GM18517 (cell line): ENCODE results near the gene CDCA7.
A peak's percentile ranks its signal among the peaks of the same experiment; 100 is the strongest.
"Not testable (repeated sequence)": the region's sequence is repeated elsewhere in the genome, so short reads cannot be mapped to it uniquely, and the experiment has no call there.

ENCODE experiments used
- ATAC-seq: cut with Tn5 transposase; IDR thresholded peaks from one replicate; pipeline ENCODE4 v1.9.1; 2021; ENCODE audit warnings: mild to moderate bottlenecking, moderate library complexity; ENCODE audit not compliant: unreplicated experiment

CDCA7 gene

DNA sequence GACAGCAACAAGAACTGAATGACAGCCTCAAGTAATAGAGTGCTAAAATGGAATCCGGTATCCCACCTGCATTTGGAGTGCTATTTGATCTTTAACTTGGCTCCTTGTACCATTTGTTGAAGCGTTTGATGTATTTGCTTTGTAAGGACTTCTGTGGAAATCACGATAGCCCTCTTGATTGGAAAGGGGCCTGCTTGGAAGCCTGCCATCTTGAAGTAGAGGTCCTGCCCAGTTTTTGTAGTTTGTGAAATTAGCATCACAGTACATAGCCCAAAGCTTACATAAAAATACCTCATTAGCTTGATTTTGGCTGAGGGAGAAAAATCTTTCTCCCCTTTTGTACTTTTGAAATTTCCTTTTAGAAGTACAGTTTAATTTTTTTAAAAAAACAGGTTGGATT is 2.7 kb downstream of the CDCA7 start:
- no peak for ATAC-seq

DNA sequence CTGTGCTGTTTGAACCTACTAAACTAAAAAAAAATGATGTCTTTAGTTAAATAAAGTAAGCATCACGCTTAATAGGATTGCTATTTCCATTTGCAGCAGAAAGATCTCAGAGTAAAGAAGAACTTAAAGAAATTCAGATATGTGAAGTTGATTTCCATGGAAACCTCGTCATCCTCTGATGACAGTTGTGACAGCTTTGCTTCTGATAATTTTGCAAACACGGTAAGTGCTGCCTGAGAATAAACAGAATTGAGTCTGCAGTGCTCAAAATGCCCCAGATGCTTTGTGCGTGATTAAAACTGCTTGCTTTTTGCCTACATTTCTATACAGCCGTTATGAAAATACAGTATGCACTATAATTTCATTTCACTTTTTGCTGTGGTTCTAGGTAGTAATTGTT is 3.9 kb downstream of the CDCA7 start:
- ATAC-seq, result no peak

DNA sequence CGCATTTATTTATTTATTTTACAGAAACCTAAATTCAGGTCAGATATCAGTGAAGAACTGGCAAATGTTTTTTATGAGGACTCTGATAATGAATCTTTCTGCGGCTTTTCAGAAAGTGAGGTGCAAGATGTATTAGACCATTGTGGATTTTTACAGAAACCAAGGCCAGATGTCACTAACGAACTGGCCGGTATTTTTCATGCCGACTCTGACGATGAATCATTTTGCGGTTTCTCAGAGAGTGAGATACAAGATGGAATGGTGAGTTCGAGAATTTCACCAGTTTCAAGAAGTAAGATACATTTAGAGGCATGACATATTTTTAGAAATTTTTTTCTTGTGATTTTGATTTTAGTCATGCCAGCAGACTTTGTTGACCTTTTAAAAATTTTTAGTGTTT is 4.6 kb downstream of the CDCA7 start:
- ATAC-seq, result peak; percentile 54

DNA sequence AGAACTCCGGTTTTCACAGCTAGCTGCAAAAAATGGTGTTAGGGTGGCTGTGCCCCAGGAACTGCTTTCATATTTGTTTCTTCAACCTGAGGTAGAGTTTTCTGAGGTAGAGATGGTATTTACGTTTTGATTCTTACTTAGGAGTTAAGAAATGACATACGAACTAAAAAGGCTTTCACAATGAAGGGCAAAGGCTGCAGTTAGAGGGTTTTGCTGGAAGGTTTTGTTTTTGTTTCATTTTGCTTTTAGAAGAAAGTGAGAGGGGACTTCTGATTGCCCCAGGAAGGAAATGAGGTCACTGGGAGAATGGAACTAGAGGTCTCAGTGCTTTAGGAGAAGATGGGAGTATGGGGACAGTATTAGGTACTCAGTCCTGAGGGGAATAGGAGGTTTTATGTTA is 15.5 kb downstream of the CDCA7 start:
- no peak for ATAC-seq

DNA sequence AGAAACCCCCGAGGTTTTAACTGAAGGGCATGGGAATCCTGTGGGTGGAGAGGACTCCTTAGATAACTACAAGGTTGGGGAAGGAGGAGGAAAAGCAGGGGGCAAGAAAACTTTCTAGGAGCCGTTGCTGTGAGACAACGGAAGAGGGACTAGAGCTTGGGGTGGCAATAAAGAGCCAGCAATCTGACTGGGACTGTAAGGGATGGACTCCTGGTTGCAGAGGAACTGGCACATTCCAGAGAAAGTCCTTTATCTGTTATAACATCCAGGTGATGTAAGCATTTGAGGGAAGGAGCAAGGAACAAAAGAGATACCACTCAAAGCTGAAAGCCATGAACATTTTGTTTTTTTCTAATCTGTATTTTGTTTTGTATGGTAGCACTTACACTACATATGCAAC is 16.4 kb downstream of the CDCA7 start:
- no peak for ATAC-seq

DNA sequence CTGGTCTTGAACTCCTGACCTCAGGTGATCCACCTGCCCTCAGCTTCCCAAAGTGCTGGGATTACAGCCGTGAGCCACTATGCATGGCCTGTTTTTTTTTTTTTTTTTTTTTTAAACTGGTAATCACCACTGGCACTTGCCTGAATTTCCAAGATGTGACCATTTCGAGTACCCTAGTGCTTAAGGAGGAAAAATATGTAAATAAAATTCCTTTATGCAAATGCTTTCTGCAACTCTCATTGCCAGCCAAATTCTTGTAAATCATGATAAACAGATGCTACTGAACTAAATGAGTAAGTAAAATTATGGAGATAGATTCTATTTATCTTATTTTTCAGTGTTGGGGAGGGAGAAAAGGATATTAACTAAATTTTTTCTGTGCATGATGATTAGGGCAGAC is 18.6 kb downstream of the CDCA7 start:
- no peak for ATAC-seq

DNA sequence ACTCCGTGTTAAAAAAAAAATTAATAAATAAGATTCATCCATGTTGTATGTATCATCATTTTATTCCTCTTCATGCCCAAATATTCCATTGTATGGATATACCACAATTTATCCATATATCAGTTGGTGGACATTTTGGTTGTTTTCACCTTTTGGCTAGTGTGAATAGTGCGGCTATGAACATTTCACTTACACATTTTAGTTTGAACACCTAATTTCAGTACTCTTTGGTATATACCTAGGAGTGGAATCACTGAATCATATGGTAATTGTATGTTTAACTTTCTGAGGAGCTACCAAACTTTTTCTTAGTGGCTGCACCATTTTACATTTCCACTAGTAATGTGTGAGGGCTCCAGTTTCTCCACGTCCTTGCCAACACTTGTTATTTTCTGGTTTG is 20.0 kb downstream of the CDCA7 start:
- ATAC-seq, result no peak

DNA sequence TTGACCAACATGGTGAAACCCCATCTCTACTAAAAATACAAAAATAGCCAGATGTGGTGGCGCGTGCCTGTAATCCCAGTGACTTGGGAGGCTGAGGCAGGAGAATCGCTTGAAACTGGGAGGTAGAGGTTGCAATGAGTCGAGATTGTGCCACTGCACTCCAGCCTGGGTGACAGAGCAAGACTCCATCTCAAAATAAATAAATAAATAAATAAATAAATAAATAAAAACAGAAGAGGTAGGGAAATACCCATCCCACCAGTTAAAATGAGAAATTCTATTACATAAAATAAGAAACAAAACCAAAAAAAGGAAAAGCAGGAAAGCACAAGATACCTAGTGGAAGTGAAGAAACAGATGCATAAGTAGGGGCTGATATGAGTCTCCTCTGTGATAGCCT is 30.9 kb downstream of the CDCA7 start:
- not testable (repeated sequence) for ATAC-seq

DNA sequence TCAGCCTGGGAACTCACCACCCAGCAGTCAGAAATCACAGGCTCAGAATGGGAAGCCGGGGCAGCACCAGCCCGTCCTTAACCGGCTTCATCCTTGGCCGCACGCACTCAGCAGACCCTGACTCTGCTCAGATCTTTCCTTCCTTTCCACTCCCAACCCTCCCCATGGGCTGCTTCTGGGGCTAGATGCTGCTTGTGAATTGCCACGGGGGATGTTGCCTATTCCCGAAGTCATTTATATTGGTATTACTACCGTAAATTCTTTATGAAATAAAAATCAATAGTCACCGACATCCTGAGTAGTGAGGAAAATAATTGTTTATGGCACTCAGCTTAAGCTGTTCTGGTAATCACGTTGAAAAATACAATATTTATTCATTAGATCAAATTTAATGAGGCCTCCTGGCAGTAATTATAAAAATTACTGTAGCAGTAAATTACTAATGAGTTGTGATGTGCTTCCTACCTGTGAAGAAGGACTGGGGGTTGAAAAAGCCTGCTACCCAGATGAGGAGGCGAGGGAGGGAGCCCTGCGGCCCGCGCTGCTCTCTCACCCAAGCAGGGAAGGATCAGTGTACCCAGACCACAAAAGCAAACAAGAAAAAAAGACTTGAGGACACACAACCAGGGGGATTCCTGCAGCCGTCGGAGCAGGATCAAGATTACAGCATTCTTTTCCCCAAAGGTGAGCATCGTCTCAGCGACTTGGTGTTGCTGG is 31.5 kb downstream of the CDCA7 start:
- ATAC-seq, result no peak

DNA sequence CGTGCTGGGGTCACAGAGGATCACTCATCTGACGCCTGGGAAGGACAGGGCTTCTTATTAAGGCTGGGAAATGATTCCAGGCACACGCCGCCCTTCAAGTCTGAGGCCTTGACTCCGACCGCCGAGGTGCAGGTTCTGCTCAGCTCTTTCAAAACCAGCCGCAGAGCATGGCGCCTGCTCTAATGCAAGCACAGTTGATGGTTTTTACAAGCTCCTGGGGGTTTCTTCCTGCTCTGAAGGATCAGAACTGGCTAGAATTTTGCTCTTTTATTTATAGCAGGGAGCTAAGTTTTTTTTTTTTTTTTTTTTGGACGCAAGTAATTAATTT is 32.0 kb downstream of the CDCA7 start:
- ATAC-seq, result no peak

DNA sequence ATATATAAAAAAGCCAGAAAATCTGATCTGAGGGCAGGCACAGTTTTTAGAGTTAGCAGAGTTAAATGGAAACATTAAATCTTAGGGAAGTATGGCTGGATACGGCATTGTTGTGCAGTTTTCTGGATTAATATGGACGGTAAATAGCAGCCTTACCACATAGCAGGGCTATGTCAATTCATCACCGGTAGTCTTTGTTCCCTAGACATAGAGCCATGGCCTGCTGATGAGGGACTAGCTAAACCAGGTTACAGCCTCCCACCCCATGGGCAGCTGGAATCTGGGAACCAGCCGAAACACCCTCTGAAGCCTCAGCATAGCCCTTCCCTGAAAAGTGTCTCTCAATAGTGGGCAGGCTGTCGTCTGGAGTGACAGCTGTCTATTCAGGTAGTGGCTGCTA is 32.4 kb downstream of the CDCA7 start:
- no peak for ATAC-seq

DNA sequence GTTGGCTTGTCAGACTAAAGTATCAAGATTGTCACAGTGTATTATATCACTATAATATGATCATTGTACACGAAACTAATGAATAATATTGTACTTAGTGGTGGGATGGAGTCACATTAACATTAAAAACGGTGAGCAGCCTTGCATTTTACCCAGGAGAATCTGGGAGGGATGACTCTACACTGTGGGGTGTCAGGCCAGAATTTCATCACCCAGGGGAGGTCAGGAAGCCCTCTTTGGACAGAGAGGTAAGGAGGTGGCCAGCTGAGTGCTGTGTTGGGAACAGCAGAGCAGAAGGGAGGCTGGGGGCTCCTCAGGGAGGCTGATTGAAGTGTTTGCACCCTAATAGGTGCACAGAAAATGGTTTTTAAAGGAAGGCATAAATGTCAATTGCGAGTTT is 33.0 kb downstream of the CDCA7 start:
- no peak for ATAC-seq

DNA sequence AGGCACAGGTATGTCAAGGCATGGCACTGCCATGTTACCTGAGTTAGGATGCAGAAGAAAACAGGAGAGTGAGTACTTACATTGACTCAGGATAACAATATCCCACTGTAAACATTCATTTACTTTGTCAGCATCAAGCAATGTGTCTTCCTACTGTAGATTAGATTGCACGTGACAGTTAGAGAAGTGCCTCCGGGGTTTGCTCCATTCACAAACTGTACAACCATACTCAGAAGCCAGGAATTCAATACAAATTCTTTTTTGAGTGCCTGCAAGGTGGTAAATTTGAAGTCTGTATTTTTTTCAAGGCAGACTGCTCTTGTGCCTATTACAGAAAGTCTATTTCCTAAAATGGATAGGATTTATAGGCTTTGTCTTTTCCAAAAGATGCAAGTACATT is 34.1 kb downstream of the CDCA7 start:
- no peak for ATAC-seq

DNA sequence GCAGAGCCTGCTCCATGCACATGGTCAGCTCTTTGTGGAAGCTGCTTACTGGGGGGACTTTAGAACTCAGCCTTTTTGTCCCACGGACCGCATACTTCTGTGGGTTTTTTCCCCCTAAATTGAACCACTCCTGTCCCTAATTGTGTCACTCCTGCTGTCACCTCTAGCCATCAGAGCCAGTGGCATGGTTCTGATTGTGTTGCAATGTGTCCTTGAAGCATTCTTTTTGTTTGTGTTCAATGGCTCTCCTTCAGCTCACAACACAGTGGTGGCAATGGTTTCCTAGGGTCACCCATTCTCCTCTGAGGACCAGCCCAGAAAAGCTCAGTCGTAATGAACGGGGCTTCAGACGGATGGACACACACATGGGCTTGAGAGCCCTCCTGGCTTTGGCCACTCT is 35.4 kb downstream of the CDCA7 start:
- no peak for ATAC-seq

DNA sequence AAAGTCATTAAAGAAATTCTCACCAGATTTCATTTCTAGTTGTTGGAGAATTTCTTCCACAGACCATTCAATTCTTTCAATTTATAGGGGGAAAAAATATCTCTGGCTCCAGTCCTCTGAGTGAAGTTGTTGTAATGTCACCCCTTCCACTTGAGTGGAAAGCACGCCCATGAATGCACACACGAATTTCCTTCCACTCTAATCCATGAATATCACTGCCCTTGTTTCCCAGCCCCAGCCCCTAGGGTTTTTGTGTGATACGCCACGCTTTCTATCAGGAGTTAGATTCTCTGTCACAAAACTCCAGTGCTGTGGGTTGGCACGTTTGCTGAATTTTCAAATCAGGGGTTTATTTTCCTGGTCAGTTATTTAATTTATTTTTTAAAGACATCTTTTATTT is 38.1 kb downstream of the CDCA7 start:
- ATAC-seq, result no peak

DNA sequence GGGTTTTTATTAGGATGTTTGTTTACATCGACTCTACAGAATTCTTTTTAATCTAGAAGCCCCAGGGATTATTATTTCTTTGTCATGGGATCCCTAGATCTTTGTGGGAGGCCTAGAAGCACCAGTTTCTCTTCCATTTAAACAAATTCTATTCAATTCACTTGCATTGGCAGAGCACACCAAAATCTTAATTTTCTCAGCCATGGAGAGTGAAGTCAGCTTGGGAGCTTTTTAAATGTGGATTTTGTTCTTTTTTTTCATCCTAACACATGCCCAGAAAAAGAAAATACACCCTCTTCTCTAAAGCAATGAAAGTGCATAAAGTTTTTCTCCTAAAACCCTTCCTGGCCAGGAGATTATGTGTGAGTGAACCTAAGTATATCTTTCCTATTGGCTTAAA is 38.5 kb downstream of the CDCA7 start:
- ATAC-seq, result no peak

DNA sequence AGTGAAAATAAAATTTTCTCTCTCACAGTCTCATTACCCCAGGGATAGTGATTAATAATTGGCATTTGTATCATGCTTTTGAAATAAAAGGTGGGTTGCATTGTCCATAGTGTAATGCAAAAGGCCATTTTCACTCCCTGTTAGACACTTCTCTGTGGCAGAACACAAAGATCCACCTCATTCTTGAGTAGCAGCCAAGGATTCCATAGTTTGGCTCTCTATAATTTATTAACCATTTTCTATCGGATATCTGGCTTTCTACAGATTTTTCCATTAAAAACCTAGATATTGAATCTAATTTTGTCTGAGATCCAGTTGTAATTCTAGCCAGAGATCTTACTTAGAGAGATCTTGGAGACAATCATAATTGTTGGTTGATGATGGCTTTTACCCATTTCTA is 39.0 kb downstream of the CDCA7 start:
- no peak for ATAC-seq

DNA sequence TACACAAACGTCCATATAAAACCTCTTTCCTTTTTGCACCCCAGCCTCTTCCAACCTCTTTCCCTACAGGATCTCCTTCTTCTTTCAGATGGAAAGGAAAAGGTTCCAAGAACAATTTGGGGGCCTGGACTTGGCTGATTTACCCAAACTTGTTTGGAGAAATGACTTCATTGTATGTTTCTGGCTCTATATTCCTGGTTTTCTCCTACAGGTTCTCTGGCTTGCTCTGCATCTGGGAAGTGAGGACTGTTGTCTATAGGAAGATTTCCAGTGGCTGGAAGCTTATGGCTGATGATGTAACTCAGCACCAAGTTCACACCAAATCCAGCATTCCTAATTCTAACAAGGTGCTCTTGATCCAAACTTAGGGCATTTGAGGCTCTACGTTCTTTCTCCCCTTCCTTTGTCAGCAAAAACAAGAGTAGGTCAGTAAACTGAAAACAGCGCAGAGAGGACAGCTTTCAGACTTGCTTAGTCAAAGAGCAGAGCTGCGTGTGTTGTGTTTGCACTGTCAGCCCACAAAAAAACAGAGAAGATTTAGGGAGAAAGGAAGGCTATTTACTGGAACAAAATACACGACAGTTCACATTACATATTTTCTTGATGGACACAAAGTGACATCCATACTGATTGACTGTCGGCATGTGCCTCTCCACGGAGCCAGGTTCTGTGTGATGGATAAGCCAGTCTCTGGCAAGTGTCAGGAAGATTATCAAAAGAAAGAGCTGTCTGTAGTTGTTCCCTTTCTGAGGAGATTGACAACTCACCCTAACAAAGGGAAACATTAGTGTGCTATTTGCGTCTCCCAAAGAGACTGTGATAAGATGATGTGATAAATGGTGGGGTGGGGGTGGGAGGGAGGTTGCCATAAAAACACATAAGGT is 39.7 kb downstream of the CDCA7 start:
- no peak for ATAC-seq

DNA sequence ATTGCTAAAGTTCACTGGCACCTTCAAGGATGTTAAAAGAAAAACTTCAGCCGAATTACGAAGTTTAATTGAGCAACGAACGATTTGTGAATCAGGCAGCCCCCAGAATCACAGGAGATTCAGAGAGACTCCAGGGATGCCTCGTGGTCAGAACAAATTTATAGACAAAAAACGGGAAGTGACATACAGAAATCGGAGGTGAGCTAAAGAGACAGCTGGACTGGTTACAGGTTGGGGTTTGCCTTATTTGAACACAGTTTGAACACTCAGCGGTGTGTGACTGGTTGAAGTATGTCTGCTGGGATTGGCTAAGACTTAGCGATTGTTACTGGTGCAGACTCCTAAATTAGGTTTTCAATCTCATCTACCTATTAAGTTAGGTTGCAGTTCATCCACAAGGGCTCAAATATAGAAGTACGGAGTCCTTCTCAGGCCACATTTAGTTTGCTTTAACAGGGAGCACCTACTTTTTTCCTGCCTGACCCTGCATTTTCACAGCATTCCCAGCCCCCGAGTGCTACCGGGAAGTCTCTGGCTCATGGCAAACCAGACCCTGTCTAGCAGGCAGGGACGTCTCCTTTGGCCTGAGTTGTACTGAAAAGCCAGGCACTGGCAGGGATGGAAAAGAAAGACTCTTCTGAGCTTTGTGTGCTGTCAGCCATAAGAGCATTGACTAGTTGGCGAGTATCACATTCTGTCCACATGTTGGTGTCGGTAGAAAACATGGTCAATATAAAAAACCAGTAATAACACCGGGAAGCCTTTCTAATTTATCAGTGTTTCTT is 41.1 kb downstream of the CDCA7 start:
- no peak for ATAC-seq

DNA sequence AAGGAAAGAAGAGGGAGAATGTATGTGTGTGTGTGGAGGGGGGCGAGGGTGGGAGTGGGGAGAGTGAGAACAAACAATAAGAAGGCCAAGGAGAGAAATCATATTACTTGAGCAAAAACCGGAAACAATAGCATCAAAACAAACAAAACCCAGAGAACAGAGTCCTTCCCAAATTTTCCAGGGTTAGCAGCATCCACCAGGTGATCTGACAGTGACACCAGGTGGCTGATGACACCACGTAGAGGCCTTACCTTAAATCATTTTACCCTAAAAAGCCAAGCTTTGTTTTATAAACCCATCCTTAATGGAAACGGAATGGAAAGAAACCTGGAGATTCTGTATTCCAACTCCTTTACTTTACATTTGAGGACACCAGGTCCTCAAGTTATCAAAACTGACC is 42.9 kb downstream of the CDCA7 start:
- no peak for ATAC-seq

DNA sequence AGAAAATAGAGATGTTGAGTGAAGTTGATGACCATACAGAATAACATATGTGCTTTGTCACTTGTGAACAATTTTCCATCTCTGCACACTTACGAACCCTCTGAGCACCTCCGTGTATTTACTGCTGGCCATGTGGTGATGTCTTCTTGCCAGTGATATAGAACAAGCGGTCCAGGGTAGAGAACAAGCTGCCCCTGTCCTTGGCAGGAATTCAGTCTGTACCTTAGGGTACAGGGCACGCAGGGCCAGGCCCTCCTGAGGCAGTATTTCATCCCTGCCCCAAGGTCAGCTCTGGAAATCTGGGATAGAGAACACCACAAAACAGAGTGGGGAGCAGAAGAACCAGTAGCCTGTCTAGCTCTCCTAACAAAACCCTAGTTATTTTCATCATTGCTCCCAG is 44.6 kb downstream of the CDCA7 start:
- no peak for ATAC-seq

DNA sequence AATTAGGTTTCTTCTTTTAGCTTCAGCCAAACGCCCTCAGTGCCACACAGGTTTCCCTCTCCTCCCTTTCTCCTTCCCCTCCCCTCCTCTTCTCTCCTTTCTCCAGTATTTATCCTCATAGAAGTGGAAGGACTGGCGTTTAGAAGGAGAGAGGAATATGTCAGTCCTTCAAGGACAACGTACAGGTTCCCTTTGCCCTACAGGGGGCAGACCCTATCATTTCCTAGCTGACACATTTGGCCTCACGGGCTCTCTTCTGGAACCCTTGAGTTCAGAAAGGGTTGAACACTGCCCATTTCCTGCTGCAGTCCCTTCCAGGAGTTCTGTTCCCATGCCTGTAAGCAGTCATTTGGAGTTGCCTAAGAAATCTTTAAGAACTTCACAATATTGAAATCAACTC is 46.1 kb downstream of the CDCA7 start:
- no peak for ATAC-seq
